PC-3 (cell line): ENCODE data around the gene POLR3GL. TPM values are rescaled to one million over a fixed set of nuclear protein-coding genes. Genes with fewer than 3 reads are reported as not detected.

Source experiments
- ATAC-seq: fragments of 200-7000 bp; cut with Tn5 transposase; 2 replicates; pipeline ENCODE4 v1.9.1; 2020; ENCODE audit warnings: mild to moderate bottlenecking, moderate library complexity
- BruUV-seq: library from RNA; stranded (reverse); fragments of 400-500 nt; replicated peaks from 2 replicates; lab custom pipeline; 2021; lab: Mats Ljungman, UMichigan
- CTCF ChIA-PET: fragments of 300-600 bp; sonication (Branson Sonifier 250); formaldehyde crosslinking; loops from one replicate; lab custom pipeline; 2022; ENCODE audit warnings: antibody characterized with exemption; lab: Charles Lee
- POLR2A ChIA-PET: fragments of 300-600 bp; sonication (Branson Sonifier 250); formaldehyde crosslinking; loops from one replicate; lab custom pipeline; 2022; ENCODE audit warnings: antibody characterized with exemption; ENCODE audit not compliant: unreplicated experiment; lab: Charles Lee
- DNase-seq: peaks from one replicate; pipeline ENCODE4 v3.0.0-alpha.2; 2015
- H2AFZ ChIP-seq: fragments of 300-600 bp; sonication (generic); 2 replicates; pipeline ENCODE4 v1.6.0; 2016; ENCODE audit warnings: antibody characterized with exemption, low read length
- H3F3A ChIP-seq: fragments of 300-600 bp; sonication (generic); one replicate; pipeline ENCODE4 v1.6.0; 2017; ENCODE audit warnings: antibody characterized with exemption, low read length, control low read depth, mild to moderate bottlenecking; ENCODE audit not compliant: unreplicated experiment
- H3K27ac ChIP-seq: fragments of 300-600 bp; sonication (generic); 2 replicates; pipeline ENCODE4 v1.5.1; 2016; ENCODE audit warnings: mild to moderate bottlenecking, low read length
- H3K27me3 ChIP-seq: fragments of 300-600 bp; sonication (generic); 2 replicates; pipeline ENCODE4 v1.6.1; 2016; ENCODE audit warnings: low read length, mixed read lengths
- H3K36me3 ChIP-seq: fragments of 300-600 bp; sonication (generic); 2 replicates; pipeline ENCODE4 v1.6.1; 2016; ENCODE audit warnings: low read depth, mixed run types, low read length, mixed read lengths
- H3K4me1 ChIP-seq: fragments of 300-600 bp; sonication (generic); 2 replicates; pipeline ENCODE4 v1.5.1; 2016; ENCODE audit warnings: low read length; ENCODE audit not compliant: insufficient read depth
- H3K4me2 ChIP-seq: fragments of 300-600 bp; sonication (generic); 2 replicates; pipeline ENCODE4 v1.6.0; 2016; ENCODE audit warnings: low read length
- H3K4me3 ChIP-seq: fragments of 300-600 bp; sonication (generic); 2 replicates; pipeline ENCODE4 v1.5.1; 2016; ENCODE audit warnings: mild to moderate bottlenecking, low read length, mixed read lengths
- H3K79me2 ChIP-seq: fragments of 300-600 bp; sonication (generic); 2 replicates; pipeline ENCODE4 v1.6.1; 2017; ENCODE audit warnings: low read length, mixed read lengths
- H3K9ac ChIP-seq: fragments of 300-600 bp; sonication (generic); 2 replicates; pipeline ENCODE4 v1.6.0; 2016; ENCODE audit warnings: mild to moderate bottlenecking, low read length
- H3K9me2 ChIP-seq: fragments of 300-600 bp; sonication (generic); replicated peaks from 2 replicates; pipeline ENCODE4 v1.6.1; 2016; ENCODE audit warnings: mixed run types, low read length, mixed read lengths
- H3K9me3 ChIP-seq: fragments of 300-600 bp; sonication (generic); 2 replicates; pipeline ENCODE4 v1.6.1; 2016; ENCODE audit warnings: low read length, mixed read lengths
- H4K20me1 ChIP-seq: fragments of 300-600 bp; sonication (generic); 2 replicates; pipeline ENCODE4 v1.6.1; 2016; ENCODE audit warnings: low read length, mixed read lengths
- CTCF ChIP-seq: fragments of 300-600 bp; sonication (generic); conservative IDR thresholded peaks from 2 replicates; pipeline ENCODE4 v1.5.1; 2017; ENCODE audit warnings: antibody characterized with exemption, low read depth, mild to moderate bottlenecking, low read length
- EZH2 ChIP-seq: fragments of 300-600 bp; sonication (generic); IDR thresholded peaks from one replicate; pipeline ENCODE4 v1.6.1; 2017; ENCODE audit warnings: antibody characterized with exemption, mild to moderate bottlenecking, low read length; ENCODE audit not compliant: unreplicated experiment
- EZH2phosphoT487 ChIP-seq: fragments of 300-600 bp; sonication (generic); IDR thresholded peaks from 2 replicates; pipeline ENCODE4 v1.6.1; 2018; ENCODE audit warnings: mild to moderate bottlenecking, antibody characterized with exemption, low read length, borderline replicate concordance
- intact Hi-C: fragments of 100-400 bp; cut with micrococcal nuclease; formaldehyde crosslinking; loops from 2 replicates; pipeline ENCODE4 v1.9.0; 2023
- total RNA-seq: library from RNA; depleted of rRNA; stranded (reverse); fragments of >200 nt; gene quantifications from 2 replicates; pipeline ENCODE4 v1.2.3, GENCODE V29; 2014

Gene POLR3GL
- total RNA-seq, 1 experiment from 2014 or later: 8.4 TPM

- Histone ChIP-seq H3K79me2 (no peaks in the 10 kb centered on the region), H2AFZ (peak overlapping the region; percentile 67), H3F3A (no peaks in the 10 kb centered on the region), H3K36me3 (no peaks in the 10 kb centered on the region), H3K27me3 (no peaks in the 10 kb centered on the region), H3K4me1 (peaks cover 31% of the 10 kb centered on the region), H3K4me2 (peak overlapping the region; percentile 66), H3K9me3 (no peaks in the 10 kb centered on the region), H3K9ac (no peak overlapping the region), H3K4me3 (no peak overlapping the region), H3K27ac (peak overlapping the region; percentile 17), H3K9me2 (no peaks in the 10 kb centered on the region), H4K20me1 (no peaks in the 10 kb centered on the region)
- CTCF ChIA-PET: no interaction called here
- TF ChIP-seq EZH2phosphoT487: no peak
- TF ChIP-seq CTCF: no peak
- no peak for TF ChIP-seq EZH2
- no TSS peak for BruUV-seq
- intact Hi-C loops: no loop called here
- POLR2A ChIA-PET: no interaction called here
- ATAC-seq (peak; percentile 63), DNase-seq (peak; percentile 87)
Observed at GRCh38 chr1:145985502-145986439, 21.3 kb downstream of the POLR3GL start.

GRCh38 chr1:145986551-145986950 lies 22.1 kb downstream of the POLR3GL start:
- BruUV-seq: no TSS peak
- peaks cover 31% of the 10 kb centered on the region for H3K4me1 ChIP-seq
- H3K36me3 ChIP-seq: no peaks in the 10 kb centered on the region
- no peaks in the 10 kb centered on the region for H3K9me3 ChIP-seq
- ChIA-PET CTCF (no interaction called here), POLR2A (no interaction called here)
- DNase-seq (no peak), ATAC-seq (no peak)
- H3K4me3 ChIP-seq: no peak overlapping the region
- no peaks in the 10 kb centered on the region for H3K79me2 ChIP-seq
- no peak overlapping the region for H3K27ac ChIP-seq
- intact Hi-C loops: no loop called here
- TF ChIP-seq EZH2phosphoT487: no peak
- TF ChIP-seq CTCF: no peak
- no peak for TF ChIP-seq EZH2
- H3K4me2 ChIP-seq: no peak overlapping the region
- H4K20me1 ChIP-seq: no peaks in the 10 kb centered on the region
- no peaks in the 10 kb centered on the region for H3K9me2 ChIP-seq
- no peak overlapping the region for H3K9ac ChIP-seq
- H3F3A ChIP-seq: no peaks in the 10 kb centered on the region
- no peaks in the 10 kb centered on the region for H3K27me3 ChIP-seq
- no peak overlapping the region for H2AFZ ChIP-seq

- intact Hi-C loops: no loop called here
- Histone ChIP-seq H4K20me1 (peaks cover 1% of the 10 kb centered on the region; the same call in 1 of the 2 replicates), H3K27ac (no peak overlapping the region), H3K9me2 (no peaks in the 10 kb centered on the region), H2AFZ (no peak overlapping the region), H3K36me3 (peaks cover 6% of the 10 kb centered on the region), H3K27me3 (no peaks in the 10 kb centered on the region), H3K9ac (no peak overlapping the region), H3K79me2 (peaks cover 1% of the 10 kb centered on the region), H3K4me2 (no peak overlapping the region), H3K9me3 (no peaks in the 10 kb centered on the region), H3K4me3 (no peak overlapping the region), H3K4me1 (peaks cover 29% of the 10 kb centered on the region), H3F3A (peaks cover 5% of the 10 kb centered on the region)
- BruUV-seq: no TSS peak
- DNase-seq (no peak), ATAC-seq (no peak)
- CTCF ChIA-PET: no interaction called here
- POLR2A ChIA-PET: no interaction called here
- no peak for TF ChIP-seq EZH2phosphoT487
- no peak for TF ChIP-seq EZH2
- no peak for TF ChIP-seq CTCF
Observed at GRCh38 chr1:145987926-145988325, 23.4 kb downstream of the POLR3GL start.
